Measurements from ENCODE around the gene HERC3. TPM values are rescaled to one million over a fixed set of nuclear protein-coding genes. Genes with fewer than 3 reads are reported as not detected.
A peak's percentile ranks its signal among the peaks of the same experiment; 100 is the strongest.
"Not testable (repeated sequence)": the region's sequence is repeated elsewhere in the genome, so short reads cannot be mapped to it uniquely, and the experiment has no call there.

HERC3 gene
- polyA plus RNA-seq, 1 donor from 2014 or later, result 32.6 TPM

DNA sequence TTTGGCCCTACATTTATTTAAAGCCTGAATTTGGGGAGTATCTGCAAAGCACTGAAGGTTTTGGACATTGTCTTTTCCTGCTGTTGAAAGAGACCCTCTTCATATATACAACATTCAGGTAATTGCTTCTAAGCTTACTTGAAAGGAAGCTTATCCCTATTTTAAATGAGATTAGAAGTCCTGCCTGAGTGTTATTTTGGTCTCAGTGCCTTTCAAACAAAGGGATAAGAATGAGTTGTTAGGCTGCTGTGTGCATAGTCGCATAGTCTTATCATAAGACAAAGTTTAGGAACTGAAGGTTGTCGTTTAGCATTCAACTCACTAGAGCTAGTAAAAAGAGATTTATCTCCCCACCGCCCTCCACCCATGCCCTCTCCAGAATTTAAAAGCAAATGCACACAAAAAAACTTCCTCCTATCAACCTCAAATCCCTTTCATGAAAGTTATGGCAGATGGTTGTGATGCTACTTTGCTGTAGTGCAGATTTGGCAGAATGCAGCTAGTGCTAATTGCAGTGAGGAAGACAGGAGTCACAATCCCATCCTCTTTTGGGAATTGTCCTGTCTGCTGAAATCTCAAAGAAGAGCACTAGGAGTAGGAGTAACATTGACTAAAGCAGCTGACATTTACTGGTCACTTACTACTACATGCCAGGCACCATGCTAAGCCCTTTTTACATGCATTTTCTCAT is 5.8 kb downstream of the HERC3 start:
- H3K27me3 Mint-ChIP-seq, result no peaks in the 10 kb centered on the region
- peak overlapping the region in 1 of 3 donors; percentile 34 for H3K27ac Mint-ChIP-seq
- H3K4me3 Mint-ChIP-seq, result peak overlapping the region in 3 of 4 donors; percentile 0 to 50 (median 2)
- no peaks in the 10 kb centered on the region for H3K9me3 Mint-ChIP-seq
- H3K4me1 Mint-ChIP-seq, result peaks cover 25 to 55% (median 50%) of the 10 kb centered on the region in 3 donors
- H3K36me3 Mint-ChIP-seq, result peaks cover 2% of the 10 kb centered on the region

- Mint-ChIP-seq H3K4me3 (no peak overlapping the region), H3K36me3 (peaks cover 3% of the 10 kb centered on the region), H3K27ac (no peak overlapping the region), H3K27me3 (no peaks in the 10 kb centered on the region), H3K4me1 (peaks cover 18 to 50% (median 42%) of the 10 kb centered on the region in 3 donors), H3K9me3 (no peaks in the 10 kb centered on the region)
These were observed 7.0 kb downstream of the HERC3 start for GRCh38 chr4:88599298-88599697.

GRCh38 chr4:88599714-88600113 is 7.4 kb downstream of the HERC3 start:
- Mint-ChIP-seq H3K27me3 (no peaks in the 10 kb centered on the region), H3K4me3 (peak overlapping the region in 1 of 4 donors; percentile 16), H3K36me3 (peaks cover 4% of the 10 kb centered on the region), H3K27ac (no peak overlapping the region), H3K9me3 (no peaks in the 10 kb centered on the region), H3K4me1 (peaks cover 22 to 51% (median 44%) of the 10 kb centered on the region in 3 donors)

GRCh38 chr4:88600176-88600838 is 8.0 kb downstream of the HERC3 start:
- peak overlapping the region in 1 of 4 donors; percentile 27 for H3K4me3 Mint-ChIP-seq
- no peaks in the 10 kb centered on the region for H3K9me3 Mint-ChIP-seq
- peaks cover 21 to 54% (median 50%) of the 10 kb centered on the region in 3 donors for H3K4me1 Mint-ChIP-seq
- no peaks in the 10 kb centered on the region for H3K27me3 Mint-ChIP-seq
- no peak overlapping the region for H3K27ac Mint-ChIP-seq
- peaks cover 4% of the 10 kb centered on the region for H3K36me3 Mint-ChIP-seq

GRCh38 chr4:88604978-88605678 is 12.8 kb downstream of the HERC3 start:
- Mint-ChIP-seq H3K36me3 (peaks cover 25% of the 10 kb centered on the region), H3K27me3 (peaks cover 1% of the 10 kb centered on the region), H3K9me3 (peaks cover 0 to 2% (median 0%) of the 10 kb centered on the region in 3 donors), H3K4me1 (peaks cover 19 to 34% (median 24%) of the 10 kb centered on the region in 3 donors), H3K4me3 (peak overlapping the region in 1 of 4 donors; percentile 67), H3K27ac (peak overlapping the region in 2 of 3 donors; percentile 2 to 74)

DNA sequence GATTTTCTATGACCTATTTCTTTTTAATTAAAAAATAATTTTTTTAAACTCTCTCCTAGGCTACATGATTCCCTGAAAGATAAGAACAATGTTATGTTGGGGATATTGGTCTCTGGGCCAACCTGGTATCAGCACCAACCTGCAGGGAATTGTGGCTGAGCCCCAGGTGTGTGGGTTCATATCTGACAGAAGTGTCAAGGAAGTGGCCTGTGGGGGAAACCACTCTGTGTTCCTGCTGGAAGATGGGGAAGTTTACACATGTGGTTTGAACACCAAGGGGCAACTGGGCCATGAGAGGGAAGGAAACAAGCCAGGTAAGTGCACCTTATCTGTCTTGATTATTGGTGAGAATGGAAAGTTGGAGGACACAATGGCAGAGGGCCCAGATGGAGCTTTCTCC is 13.5 kb downstream of the HERC3 start:
- Mint-ChIP-seq H3K9me3 (peaks cover 0 to 2% (median 0%) of the 10 kb centered on the region in 3 donors), H3K36me3 (peaks cover 27% of the 10 kb centered on the region), H3K27me3 (peaks cover 1% of the 10 kb centered on the region), H3K4me3 (no peak overlapping the region), H3K4me1 (peaks cover 15 to 34% (median 24%) of the 10 kb centered on the region in 3 donors), H3K27ac (peak overlapping the region in 1 of 3 donors; percentile 74)

GRCh38 chr4:88606832-88607231 is 14.6 kb downstream of the HERC3 start:
- Mint-ChIP-seq H3K4me3 (no peak overlapping the region), H3K27ac (no peak overlapping the region), H3K9me3 (peaks cover 0 to 2% (median 0%) of the 10 kb centered on the region in 3 donors), H3K27me3 (peaks cover 1% of the 10 kb centered on the region), H3K36me3 (peaks cover 29% of the 10 kb centered on the region), H3K4me1 (peaks cover 17 to 41% (median 29%) of the 10 kb centered on the region in 3 donors)

DNA sequence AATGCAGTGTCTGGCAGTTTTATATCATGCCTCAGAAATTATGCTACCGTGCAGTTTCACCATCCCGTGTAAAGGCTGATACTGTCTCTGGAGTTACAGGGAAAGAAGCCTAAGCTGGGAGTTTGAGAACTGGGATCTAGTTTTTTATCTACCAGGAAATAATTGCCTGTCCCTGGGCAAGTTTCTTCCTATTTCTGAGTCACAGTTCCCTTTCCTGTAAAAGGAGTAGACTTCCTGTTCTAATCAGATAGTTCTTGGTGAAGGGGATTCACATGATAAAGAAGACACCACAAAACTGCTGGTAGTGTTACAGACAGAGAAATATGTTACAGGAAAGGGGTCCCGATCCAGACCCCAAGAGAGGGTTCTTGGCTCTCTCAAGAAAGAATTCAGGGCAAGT is 17.1 kb downstream of the HERC3 start:
- Mint-ChIP-seq H3K27me3 (peaks cover 1% of the 10 kb centered on the region), H3K36me3 (peaks cover 30% of the 10 kb centered on the region), H3K9me3 (peaks cover 0 to 2% (median 0%) of the 10 kb centered on the region in 3 donors), H3K27ac (no peak overlapping the region), H3K4me3 (no peak overlapping the region), H3K4me1 (peaks cover 34 to 53% (median 45%) of the 10 kb centered on the region in 3 donors)

GRCh38 chr4:88609794-88610193 is 17.5 kb downstream of the HERC3 start:
- not testable (repeated sequence) for H3K27me3 Mint-ChIP-seq, H3K27ac Mint-ChIP-seq, H3K9me3 Mint-ChIP-seq, H3K4me3 Mint-ChIP-seq
- Mint-ChIP-seq H3K36me3 (peaks cover 30% of the 10 kb centered on the region), H3K4me1 (peaks cover 30 to 51% (median 42%) of the 10 kb centered on the region in 3 donors)

- Mint-ChIP-seq H3K27ac (peak overlapping the region in 1 of 3 donors; percentile 80), H3K4me3 (peak overlapping the region in 1 of 4 donors; percentile 36), H3K27me3 (peaks cover 1% of the 10 kb centered on the region), H3K9me3 (peaks cover 0 to under 1% (median 0%) of the 10 kb centered on the region in 3 donors), H3K4me1 (peaks cover 27 to 49% (median 41%) of the 10 kb centered on the region in 3 donors), H3K36me3 (peaks cover 28% of the 10 kb centered on the region)
These were observed 18.5 kb downstream of the HERC3 start for GRCh38 chr4:88610771-88611170.

DNA sequence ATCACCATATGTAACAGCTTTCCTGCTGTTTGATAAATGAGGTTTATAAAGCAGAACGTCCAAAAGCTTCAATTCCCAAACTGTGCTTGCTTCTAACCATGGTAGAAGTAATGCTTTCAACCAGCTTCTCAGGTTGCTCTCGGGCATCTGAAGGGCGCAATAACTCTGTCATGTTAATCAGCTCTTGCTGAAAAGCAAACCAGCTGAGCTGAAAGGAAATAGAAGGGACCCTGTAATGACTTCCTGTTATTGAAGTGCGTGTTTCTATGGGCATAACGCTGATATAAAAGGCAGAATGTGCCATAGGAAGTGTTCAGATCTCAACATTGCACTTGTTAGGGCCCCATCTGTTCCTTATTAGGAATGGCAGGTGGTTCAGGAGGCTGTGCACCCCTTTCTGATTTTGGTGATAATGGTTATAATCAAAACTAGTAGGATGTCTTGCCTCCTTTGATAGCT is 21.2 kb downstream of the HERC3 start:
- Mint-ChIP-seq H3K4me1 (peaks cover 40 to 58% (median 42%) of the 10 kb centered on the region in 3 donors), H3K27ac (peak overlapping the region; percentile 1 to 86 (median 71)), H3K27me3 (no peaks in the 10 kb centered on the region), H3K9me3 (no peaks in the 10 kb centered on the region), H3K36me3 (peaks cover 21% of the 10 kb centered on the region), H3K4me3 (peak overlapping the region in 2 of 4 donors; percentile 65 to 85)

GRCh38 chr4:88614058-88614457 is 21.8 kb downstream of the HERC3 start:
- Mint-ChIP-seq H3K27me3 (no peaks in the 10 kb centered on the region), H3K4me1 (peaks cover 44 to 61% (median 46%) of the 10 kb centered on the region in 3 donors), H3K27ac (peak overlapping the region in 2 of 3 donors; percentile 71 to 86), H3K9me3 (no peaks in the 10 kb centered on the region), H3K36me3 (peaks cover 18% of the 10 kb centered on the region), H3K4me3 (peak overlapping the region in 1 of 4 donors; percentile 85)

GRCh38 chr4:88616275-88617150 is 24.2 kb downstream of the HERC3 start:
- H3K9me3 Mint-ChIP-seq, result no peaks in the 10 kb centered on the region
- H3K27ac Mint-ChIP-seq, result no peak overlapping the region
- no peaks in the 10 kb centered on the region for H3K27me3 Mint-ChIP-seq
- H3K4me3 Mint-ChIP-seq, result no peak overlapping the region
- H3K4me1 Mint-ChIP-seq, result peaks cover 47 to 58% (median 56%) of the 10 kb centered on the region in 3 donors
- peaks cover 14% of the 10 kb centered on the region for H3K36me3 Mint-ChIP-seq
